GM19023 (cell line): Measurements from ENCODE around the gene TPX2.

Experiments used
- ATAC-seq: cut with Tn5 transposase; IDR thresholded peaks from one replicate; pipeline ENCODE4 v1.9.1; 2021; ENCODE audit warnings: mild to moderate bottlenecking, moderate library complexity; ENCODE audit not compliant: unreplicated experiment

The TPX2 gene

DNA sequence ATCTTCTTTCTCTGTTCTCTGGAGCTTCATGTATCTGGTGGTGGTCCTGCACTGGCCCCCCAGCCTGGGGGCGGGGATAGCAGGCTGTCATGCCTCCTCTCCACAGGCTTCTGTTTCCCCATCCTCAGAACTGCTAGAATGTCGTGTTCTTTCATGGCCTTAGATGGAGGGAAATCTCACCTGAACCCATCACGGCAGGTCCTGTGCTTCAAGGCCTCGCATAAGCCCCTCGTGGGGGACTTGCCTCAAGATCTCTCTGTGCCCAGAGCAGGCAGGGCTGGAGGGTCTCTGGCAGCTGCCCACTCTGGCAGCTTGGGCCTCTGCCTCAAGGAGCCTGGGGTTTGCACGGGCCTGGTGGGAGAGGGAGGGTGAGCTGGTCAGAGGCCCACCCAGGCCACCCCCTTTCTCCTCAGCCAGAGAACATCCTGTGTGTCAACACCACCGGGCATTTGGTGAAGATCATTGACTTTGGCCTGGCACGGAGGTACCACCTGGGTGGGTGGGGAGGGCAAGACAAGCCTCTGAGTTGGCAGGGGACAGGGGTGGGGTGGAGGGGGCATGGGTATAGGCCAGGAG is 91.4 kb downstream of the TPX2 start:
- no peak for ATAC-seq

DNA sequence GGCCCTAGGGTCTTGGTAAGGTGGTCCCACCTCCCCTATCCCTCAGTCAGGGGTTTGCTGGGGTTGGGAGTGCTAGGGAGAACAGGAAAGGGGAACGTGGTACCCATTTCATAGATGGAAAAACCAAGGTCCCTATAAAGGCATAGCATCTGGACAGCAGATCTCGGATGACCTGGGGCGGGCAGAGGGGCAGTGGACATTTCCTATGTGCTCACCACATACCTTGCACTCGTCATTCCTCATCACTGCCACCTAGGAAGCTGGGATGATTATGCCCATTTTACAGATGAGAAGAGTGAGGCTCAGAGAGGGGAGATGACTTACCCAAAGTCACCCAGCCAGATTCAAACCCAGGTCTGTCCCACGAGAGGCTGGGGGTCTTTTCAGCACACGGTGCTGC is 92.1 kb downstream of the TPX2 start:
- no peak for ATAC-seq

DNA sequence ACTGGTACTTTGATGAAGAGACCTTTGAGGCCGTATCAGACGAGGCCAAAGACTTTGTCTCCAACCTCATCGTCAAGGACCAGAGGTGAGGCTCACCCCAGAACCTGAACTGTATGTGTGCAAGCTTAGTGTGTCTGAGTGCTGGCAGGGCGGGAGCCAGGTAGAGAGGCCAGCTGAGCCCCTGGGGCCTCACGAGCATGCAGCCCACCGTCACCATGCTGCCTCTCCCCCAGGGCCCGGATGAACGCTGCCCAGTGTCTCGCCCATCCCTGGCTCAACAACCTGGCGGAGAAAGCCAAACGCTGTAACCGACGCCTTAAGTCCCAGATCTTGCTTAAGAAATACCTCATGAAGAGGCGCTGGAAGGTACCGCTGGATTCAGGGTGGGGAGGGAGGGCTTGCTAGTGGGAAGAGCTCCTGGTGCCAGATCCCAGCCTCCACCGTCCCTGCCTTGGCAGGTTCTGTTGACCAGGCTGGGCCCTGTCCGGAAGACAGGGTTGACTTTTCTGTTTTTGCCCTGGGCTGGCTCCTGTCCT is 92.7 kb downstream of the TPX2 start:
- no peak for ATAC-seq

DNA sequence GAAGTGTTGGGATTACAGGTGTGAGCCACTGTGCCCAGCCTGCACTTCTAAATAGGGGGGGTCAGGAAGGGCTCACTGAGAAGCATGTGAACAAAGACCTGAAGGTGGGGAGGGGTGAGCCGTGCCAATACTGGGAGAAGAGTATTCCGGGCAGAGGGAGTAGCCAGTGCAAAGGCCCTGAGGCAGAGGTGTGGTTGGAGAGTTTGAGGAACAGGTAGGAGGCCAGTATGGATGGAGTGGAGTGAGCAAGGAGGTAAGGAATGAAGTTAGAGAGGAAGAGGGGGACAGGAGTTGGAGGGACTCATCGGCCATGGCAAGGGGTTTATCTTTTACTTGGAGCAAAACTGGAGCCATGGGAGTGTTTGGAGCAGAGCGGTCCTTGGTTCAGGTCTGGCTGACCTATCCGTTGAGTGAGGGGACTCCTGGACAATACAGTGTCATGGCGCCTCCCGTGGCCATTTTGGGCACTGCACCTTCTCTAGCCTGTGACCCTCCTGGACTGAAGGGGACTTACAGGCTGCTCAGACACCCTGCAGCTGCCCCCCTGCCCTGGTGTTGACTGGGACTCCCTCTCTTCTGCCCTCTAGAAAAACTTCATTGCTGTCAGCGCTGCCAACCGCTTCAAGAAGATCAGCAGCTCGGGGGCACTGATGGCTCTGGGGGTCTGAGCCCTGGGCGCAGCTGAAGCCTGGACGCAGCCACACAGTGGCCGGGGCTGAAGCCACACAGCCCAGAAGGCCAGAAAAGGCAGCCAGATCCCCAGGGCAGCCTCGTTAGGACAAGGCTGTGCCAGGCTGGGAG is 94.2 kb downstream of the TPX2 start:
- ATAC-seq, result no peak

DNA sequence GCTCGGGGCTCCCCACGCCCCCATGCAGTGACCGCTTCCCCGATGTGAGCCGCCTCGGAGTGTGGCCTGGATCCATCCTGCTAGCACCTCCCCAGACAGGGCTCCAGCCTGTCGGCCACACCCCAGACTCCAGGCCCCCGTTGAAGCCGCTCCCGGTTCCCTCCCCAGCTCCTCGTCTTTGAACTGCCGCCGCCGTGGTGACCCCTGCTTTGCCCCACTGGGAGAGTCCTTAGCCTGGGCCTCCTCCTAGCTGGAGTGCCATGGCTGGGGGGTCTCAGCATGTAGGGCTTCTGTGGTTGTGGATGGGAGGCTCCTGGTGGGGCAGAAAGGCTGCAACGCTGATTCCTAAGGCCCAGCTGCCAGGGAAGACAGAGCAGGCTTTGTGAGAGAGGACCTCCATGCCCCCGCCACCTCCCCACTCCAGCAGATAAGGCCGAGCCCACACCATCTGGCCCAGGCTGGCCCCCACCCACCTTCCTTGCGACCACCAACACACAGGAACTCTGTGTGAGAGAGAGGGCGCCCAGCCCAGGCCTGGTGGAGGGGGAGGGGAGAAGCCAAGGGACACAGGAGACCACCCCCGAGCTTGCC is 94.9 kb downstream of the TPX2 start:
- ATAC-seq, result no peak

DNA sequence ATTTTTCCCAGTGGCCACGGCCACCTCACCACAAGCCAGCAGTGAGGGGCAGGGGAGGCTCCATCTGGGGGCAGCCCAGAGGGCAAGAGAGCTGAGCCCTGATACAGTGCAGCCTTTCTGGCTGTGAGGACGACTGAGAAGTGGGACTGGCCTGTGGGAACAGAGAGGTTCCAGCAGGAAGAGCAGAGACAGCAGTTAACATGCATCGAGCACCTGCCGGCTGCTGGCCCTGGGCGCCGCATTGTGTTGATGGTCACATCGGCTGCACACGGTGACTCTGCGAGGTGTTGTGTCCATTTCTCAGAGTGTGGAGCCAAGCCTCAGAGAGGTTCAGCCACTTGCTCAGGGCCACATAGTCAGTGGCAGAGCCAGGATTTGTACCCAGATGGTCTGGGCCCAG is 96.5 kb downstream of the TPX2 start:
- no peak for ATAC-seq

DNA sequence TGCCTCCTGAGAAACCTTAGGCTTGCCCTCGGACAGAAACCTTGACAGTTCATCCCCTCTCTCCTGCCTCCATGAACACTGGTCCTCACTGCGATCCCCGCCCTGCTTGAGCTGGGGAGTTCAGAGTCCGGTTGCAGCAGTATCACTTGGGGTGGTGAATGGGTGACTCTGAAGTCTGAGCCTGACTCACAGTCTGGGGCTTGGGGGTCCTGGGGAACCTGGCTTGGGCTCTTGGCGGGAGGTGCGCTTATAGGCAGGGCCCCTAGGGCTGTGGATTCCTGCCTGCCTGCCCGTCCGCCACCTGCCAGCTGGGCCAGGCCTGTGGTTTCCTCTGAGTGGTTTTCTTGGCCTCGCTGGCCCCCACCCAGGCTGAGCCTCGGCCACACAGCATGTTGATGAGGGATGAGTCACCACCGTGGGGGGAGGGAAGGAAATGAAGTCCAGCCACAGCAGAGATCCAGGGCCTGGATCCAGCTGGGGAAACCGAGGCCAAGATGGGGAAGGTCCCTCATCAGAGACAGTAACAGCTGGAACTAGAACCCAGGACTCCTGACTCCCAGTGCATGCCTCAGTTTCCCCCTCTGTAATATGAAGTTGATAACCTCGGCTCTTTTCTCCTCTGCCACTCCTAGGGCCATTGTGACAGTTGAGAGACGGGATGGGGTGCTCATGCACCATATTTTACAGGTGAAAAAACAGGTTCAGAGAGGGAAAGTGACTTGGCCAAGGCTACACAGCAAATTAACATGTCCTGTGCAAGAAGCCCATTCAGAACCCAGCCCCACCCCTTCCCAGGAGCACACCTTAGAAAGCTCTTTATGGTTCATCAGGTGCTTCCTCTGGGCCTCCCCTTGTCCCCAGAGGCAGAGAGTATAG is 97.1 kb downstream of the TPX2 start:
- ATAC-seq, result peak; percentile 67

DNA sequence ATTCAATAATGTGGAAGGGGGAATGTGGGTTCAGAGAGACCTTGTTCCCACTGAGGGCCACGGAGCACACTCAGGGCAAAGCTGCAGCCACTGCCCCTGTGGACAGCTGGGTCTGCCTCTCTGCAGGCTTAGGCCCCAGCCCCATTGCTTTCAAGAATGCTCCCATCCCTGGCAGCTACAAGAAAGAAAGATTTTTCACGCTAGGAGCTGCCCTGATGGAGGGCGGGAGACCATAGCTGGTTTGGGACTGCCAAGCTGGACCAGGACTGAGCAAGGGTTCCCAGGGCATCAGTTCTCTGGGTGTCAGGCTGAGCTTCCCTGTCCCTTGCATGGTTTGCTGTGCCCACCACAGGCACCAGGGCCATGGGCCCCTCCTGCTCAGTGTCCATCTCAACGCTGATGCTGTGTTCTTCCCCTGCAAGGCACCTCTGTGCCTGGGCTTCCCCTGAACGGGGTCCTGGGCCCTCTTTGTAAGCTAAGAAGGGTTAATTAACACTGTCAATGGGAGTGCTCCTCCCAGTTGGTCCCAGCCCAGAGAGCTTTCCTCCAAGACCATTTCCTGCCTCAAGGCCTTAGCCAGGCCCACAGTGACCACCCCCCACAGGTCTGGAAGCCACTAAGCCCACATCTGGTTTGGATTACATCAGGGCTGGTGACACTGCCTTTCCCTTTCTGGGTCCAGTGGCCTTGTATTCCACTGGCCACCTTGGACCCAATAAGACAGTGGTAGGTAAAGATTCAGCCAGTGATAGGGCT is 97.9 kb downstream of the TPX2 start:
- ATAC-seq, result no peak

DNA sequence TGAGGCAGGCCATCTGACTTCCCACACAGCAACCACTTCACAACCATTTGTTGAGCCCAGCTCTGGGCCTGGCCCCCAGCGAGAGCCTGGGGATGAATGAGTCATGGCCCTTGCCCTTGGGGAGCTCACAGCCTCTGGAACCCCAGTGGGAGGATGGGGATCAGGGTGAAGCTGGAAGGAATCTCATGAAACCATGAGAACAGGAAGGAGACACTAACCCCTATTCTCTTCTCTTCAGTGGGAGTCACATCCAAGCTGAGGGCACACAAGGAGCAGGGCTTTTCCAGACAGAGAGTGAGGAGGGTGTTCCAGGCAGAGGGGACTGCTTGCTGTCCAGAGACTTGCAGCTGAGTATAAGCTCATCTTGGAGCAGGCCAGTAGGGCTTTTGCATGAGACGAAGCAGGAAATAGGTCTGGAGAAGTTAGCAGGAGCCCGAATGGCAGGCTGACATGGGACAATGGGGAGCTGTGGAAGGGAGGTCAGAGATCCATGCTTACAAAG is 98.9 kb downstream of the TPX2 start:
- ATAC-seq, result no peak

DNA sequence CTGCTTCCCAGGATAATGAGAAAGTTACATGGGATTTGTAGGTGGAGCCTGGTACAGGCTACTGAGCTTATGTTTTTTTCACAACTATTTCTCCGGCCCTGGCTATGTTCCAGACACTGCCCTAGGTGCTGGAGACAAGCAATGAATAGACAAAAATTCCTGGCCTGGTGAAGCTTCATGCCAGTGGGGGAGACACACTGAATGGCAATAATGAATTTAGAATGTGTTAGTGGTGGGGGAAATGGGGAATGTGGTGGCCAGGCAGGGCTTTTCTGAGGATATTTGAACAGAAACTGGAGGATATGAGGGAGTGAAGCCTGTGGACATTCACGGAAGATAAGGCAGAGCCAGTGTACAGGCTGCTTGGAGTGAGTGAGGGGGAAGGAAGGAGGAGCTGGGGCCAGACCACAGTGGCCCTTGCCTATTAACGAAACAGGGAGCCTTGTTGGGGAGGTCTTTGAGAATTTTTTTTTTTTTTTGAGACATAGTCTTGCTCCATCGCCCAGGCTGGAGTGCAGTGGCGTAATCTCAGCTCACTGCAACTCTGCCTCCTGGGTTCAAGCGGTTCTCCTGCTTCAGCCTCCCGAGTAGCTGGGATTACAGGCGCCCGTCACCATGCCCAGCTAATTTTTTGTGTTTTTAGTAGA is 99.7 kb downstream of the TPX2 start:
- no peak for ATAC-seq

DNA sequence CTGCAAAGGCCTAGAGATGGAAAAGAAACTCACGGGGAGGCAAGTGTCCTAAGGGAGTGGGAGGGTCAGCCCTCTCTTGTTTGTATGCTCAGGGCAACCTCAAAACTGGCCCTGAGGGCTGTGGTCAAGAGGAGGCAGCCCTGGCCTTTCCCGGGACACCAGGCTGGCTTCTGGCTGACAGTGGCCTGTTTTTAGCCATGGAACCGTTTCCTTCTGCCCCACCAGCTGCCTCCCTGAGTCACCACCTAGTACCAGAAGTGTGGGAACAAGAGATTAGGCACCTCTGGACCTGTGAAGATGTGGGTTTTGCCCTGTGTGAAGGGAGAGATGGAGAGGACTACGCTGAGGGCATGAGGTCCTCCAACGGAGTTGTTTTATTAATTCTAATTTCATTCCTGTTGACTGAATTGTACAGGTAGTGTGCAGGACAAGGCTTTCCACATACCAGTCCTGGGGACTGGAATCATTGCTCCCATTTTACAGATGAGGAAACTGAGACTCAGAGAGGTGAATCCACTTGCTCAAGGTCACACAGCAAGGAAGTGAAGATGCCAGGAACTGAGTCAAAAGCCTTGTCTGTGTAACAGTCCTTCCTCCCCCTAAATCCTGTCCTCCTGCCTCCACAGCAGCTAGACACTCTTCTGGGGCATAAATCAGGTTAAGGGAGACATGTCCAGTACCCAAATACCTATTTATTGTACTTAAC is 100.8 kb downstream of the TPX2 start:
- ATAC-seq, result no peak

DNA sequence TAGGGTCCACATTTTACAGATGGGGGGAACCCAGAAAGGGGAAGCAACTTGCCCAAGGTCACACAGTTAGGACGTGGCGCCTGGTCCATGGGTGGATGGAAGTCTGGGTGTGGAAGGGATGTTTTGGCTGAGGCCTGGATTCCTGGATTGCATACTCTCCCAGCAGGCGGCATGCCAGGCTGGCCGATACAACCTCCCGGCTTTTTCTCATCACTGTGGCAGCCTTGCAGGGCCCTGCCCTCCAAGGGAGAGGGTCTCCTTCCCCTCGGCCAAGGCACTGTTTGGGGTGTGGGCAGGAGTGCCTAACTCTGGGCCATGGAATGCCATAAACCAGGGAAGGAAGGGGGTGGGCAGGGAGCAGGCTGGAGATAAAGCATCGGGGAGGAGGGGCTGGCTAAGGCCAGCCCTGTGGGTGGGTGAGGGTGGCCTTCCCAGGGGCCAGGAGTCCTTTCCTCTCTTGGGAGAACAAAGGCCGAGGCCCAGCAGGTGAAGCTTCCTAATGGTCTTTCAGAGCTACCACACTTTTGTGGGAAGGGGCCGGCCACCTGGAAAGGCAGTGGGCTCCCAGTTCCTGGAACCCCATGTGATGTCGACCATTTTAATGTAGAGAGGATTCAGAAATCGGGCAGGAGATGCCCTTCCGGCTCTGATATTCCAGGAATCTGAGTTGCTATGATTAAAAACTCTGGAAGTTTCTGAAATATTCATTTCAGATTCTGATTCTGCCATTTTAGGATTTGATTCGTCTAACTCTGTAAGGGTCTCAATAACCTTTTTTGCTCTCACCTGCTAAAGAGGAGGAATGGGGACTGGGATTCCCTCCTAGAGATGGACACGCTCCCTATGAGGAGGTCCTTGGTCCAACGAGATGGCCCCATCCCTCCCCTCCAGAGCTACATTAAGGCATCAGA is 102.1 kb downstream of the TPX2 start:
- ATAC-seq, result no peak

DNA sequence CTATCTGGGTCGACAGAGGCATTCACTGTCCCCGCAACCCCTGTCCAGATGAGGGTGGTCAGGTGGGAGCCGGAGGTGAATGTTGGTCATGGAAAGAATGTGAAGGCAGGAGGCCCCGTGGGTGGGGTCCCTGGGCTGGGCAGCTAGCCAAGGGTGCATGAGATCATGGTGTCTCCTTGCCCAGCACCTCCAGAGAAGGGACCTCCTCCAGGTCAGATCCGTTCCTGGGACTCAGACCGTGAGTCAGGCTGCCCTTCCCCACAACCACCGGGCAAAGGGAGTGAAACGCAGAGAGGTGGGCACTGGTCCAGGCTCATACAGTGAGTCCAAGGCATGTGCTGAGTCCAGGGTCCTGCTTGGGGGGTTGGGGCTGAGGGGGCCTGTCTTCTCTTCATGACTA is 102.8 kb downstream of the TPX2 start:
- no peak for ATAC-seq

DNA sequence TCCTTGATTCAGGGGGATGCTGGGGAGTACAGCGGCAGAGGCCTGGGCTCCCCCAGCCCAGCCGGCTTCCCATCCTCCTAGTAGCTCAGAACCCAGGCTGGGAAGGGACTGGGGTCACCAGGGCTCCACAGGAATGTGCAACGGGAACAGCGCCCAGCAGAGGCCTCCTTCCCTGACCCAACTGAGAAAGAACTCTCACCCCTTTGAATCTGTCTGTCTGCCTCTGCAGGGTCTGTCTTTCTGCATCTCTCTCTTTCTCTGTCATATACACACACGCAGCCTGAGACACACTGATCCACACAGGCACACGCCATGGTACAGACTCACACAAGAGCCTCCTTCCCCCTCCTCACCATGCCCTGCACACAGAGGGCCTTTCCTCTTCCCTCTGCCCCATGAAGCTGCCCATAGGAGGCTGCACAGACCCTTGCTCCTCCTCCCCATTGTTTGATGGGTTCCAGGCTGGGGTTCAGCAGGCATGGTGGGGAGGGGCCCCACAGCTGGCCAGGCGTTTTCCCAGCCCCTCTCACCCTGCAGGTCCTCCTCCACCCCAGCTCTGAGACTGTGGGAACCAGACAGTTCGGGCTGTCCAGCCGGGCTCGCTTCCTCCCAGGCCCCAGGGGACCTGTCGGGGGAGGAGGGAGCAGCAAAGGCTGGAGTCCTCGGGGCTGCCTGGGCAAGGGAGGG is 103.5 kb downstream of the TPX2 start:
- ATAC-seq, result no peak

DNA sequence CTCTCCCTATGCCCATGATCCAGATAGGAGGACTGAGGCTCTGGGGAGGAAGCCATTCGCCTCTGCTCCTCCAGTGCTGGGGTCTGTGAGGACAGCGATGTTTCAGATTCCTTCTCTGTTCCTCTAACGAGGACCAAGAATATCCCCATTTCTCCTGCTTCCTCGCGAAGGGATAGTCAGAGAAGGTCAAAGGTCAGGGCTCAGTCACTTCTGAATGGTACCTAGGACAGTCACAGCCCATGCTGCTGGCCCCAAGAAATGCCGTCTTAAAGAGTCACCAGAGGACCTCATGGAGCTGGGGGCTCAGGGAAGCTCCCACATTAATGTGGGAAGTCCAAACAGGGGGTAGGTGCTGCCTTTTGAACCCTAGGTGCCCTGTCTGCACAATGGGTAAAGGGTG is 104.2 kb downstream of the TPX2 start:
- ATAC-seq, result no peak

DNA sequence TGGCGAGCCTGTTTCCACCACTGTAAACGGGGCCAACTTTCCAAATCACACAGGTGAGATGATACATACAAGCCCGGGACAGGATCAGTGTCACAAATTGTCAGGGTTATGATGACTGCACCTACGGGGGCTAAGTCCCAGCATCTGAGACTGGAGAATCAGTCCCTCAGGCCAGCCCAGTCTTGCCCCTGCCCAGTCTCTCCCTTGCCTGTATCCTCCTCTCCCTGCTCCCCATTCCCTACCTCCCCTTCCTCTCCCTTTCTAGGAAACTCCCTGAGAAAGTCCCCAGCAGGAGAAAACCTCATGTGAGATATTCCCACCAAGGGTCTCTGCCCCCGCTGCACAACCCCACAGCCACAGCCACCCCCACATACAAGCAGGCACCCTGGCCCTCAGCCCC is 104.8 kb downstream of the TPX2 start:
- ATAC-seq, result no peak

DNA sequence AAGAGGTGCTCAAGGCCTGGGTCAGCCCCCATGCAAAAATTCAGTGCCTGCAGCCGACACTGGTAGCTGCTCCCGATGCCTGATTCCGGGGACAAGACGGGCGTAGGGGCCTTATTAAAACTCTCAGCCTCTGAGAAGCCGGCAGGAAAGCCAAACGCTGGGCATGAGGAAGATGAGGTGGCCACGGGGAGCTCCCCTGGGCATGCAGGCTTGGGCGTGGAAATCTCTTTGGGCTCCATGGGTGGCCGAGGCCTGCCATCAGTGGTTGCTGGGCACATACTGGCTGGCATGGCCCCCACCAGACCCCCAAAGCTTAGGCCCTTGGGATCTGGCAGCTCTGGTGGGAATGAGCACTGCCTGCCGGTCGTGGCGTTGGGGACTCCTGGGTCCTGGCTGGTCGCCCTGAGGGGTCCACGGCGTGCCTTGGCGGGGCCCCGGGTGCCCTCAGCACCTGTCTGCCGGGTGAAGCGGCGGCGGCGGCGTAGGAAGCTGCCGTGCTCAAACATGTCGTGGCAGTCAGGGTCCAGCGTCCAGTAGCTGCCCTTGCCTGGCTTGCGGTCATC is 105.7 kb downstream of the TPX2 start:
- ATAC-seq, result no peak
